Measurements from ENCODE around the gene HNRNPU. TPM values are rescaled to one million over a fixed set of nuclear protein-coding genes. Genes with fewer than 3 reads are reported as not detected.

HNRNPU gene
- polyA plus RNA-seq, 1 experiment, result 262 TPM

- Histone ChIP-seq H3K9me3 (ENCODE audit: control insufficient read depth, insufficient read depth, low read length) (no peaks in the 10 kb centered on the region), H3K27me3 (ENCODE audit: control insufficient read depth, insufficient read depth, low read length) (no peaks in the 10 kb centered on the region), H3K4me3 (ENCODE audit: low read depth, low read length) (no peak overlapping the region), H3K27ac (ENCODE audit: low read depth, low read length) (no peak overlapping the region)
- no peak for TF ChIP-seq CTCF (IDR thresholded peaks at IDR 0.05; ENCODE audit: low read depth, low read length)
- no peak for DNase-seq (ENCODE audit: low read depth, low spot score)
- POLR2A ChIA-PET, result interaction anchor here (0.7 kb wide), 1 partner anchor 189 kb away, joined by 3 read pairs; no protein-coding TSS in a partner anchor
- CTCF ChIA-PET, result interaction anchor here (0.6 to 1.2 kb wide), 4 partner anchors 29 to 200 kb away, joined by 3 to 10 read pairs (median 4); no protein-coding TSS in a partner anchor
Measured at GRCh38 chr1:244843148-244843978, 21.0 kb downstream of the HNRNPU start.

GRCh38 chr1:244841273-244841927 lies 22.9 kb downstream of the HNRNPU start:
- no peak for DNase-seq (ENCODE audit: low read depth, low spot score)
- ChIA-PET CTCF (interaction anchor here (1.9 kb wide), 1 partner anchor 201 kb away, joined by 11 read pairs; no protein-coding TSS in a partner anchor), POLR2A (interaction anchor here (0.7 kb wide), 1 partner anchor 21 kb away, joined by 4 read pairs; no protein-coding TSS in a partner anchor)
- TF ChIP-seq CTCF (IDR thresholded peaks at IDR 0.05; ENCODE audit: low read depth, low read length), result no peak
- H3K27ac ChIP-seq (ENCODE audit: low read depth, low read length), result no peak overlapping the region
- H3K9me3 ChIP-seq (ENCODE audit: control insufficient read depth, insufficient read depth, low read length), result no peaks in the 10 kb centered on the region
- no peak overlapping the region for H3K4me3 ChIP-seq (ENCODE audit: low read depth, low read length)
- no peaks in the 10 kb centered on the region for H3K27me3 ChIP-seq (ENCODE audit: control insufficient read depth, insufficient read depth, low read length)

- DNase-seq (ENCODE audit: low read depth, low spot score), result no peak
- POLR2A ChIA-PET, result no interaction called here
Measured at GRCh38 chr1:244840219-244840794, 24.0 kb downstream of the HNRNPU start.

GRCh38 chr1:244839656-244840055 lies 24.7 kb downstream of the HNRNPU start:
- no peaks in the 10 kb centered on the region for H3K9me3 ChIP-seq (ENCODE audit: control insufficient read depth, insufficient read depth, low read length)
- ChIA-PET CTCF (interaction anchor here (1.4 to 1.6 kb wide), 2 partner anchors 203 to 313 kb away, joined by 3 to 12 read pairs; no protein-coding TSS in a partner anchor), POLR2A (no interaction called here)
- no peak overlapping the region for H3K27ac ChIP-seq (ENCODE audit: low read depth, low read length)
- no peak for DNase-seq (ENCODE audit: low read depth, low spot score)
- H3K27me3 ChIP-seq (ENCODE audit: control insufficient read depth, insufficient read depth, low read length), result no peaks in the 10 kb centered on the region
- H3K4me3 ChIP-seq (ENCODE audit: low read depth, low read length), result no peak overlapping the region
- no peak for TF ChIP-seq CTCF (IDR thresholded peaks at IDR 0.05; ENCODE audit: low read depth, low read length)

More at GRCh38 chr1:244840219-244840794, 24.0 kb downstream of the HNRNPU start:
- no peak for TF ChIP-seq CTCF (IDR thresholded peaks at IDR 0.05; ENCODE audit: low read depth, low read length)
- Histone ChIP-seq H3K4me3 (ENCODE audit: low read depth, low read length) (no peak overlapping the region), H3K27me3 (ENCODE audit: control insufficient read depth, insufficient read depth, low read length) (no peaks in the 10 kb centered on the region), H3K9me3 (ENCODE audit: control insufficient read depth, insufficient read depth, low read length) (no peaks in the 10 kb centered on the region), H3K27ac (ENCODE audit: low read depth, low read length) (no peak overlapping the region)
- CTCF ChIA-PET, result interaction anchor here (1.4 to 1.9 kb wide), 3 partner anchors 202 to 313 kb away, joined by 3 to 12 read pairs (median 11); no protein-coding TSS in a partner anchor
